NCI-H446 (cell line): ENCODE measurements around the gene ACTR3C.
"Not testable (repeated sequence)": the region's sequence is repeated elsewhere in the genome, so short reads cannot be mapped to it uniquely, and the experiment has no call there.

Source experiments
- DNase-seq, 2 experiments: peaks; one replicate each; lab custom pipeline; 2025; lab: John Stamatoyannopoulos, UW

The ACTR3C gene

GRCh38 chr7:150283111-150283510, 40.2 kb downstream of the ACTR3C start:
- DNase-seq, result not testable (repeated sequence)

GRCh38 chr7:150281681-150282403, 41.5 kb downstream of the ACTR3C start:
- peak in 1 of 2 experiments; percentile 40 for DNase-seq

- not testable (repeated sequence) for DNase-seq
Observed at GRCh38 chr7:150278383-150278782, 45.0 kb downstream of the ACTR3C start.

DNA sequence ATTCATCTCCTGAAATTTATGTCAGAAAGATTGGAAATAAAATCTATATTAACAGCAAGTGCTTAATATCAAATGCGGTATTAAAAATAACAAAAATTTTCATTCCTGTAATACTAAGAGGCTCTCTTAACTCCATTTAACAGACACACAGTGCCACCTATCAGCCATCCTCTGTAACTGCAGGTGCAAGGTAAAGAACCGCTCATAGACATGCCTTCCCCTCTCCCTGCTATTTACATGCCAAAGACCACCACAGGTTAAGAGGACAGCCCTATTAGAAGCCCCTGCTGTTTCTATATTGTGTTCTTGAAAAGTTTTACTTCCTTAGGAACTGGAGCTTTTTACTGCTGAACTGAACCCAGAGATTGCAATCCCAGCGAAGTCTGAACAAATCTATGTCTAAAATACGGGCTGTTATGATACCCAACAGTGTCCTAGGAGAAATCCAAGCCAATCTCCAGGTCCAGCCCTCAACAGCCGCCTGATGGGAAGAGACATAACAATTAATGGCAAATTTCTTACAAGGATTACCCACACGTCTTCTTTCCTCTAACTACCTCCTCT, 47.1 kb downstream of the ACTR3C start:
- DNase-seq, result peak in 1 of 2 experiments; percentile 57

DNA sequence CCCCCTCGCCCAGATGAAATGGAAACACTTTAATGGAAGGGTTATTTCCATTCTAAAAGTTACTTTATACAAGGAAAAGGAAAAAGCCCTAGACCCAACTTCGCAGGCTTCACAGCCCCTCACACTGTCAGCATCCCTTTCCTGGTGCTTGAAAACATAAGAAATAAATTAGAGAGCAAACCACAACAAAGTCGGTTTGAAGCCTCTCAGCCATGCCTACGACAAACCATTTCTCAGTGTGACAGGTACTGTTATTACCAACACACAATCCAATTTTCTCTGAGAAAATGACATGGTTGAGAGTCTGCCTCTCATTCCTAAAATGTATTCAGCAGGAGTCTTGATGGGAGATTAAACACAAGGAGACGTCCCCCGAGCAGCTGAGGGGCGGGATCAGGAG, 51.4 kb downstream of the ACTR3C start:
- DNase-seq, result not testable (repeated sequence)

DNA sequence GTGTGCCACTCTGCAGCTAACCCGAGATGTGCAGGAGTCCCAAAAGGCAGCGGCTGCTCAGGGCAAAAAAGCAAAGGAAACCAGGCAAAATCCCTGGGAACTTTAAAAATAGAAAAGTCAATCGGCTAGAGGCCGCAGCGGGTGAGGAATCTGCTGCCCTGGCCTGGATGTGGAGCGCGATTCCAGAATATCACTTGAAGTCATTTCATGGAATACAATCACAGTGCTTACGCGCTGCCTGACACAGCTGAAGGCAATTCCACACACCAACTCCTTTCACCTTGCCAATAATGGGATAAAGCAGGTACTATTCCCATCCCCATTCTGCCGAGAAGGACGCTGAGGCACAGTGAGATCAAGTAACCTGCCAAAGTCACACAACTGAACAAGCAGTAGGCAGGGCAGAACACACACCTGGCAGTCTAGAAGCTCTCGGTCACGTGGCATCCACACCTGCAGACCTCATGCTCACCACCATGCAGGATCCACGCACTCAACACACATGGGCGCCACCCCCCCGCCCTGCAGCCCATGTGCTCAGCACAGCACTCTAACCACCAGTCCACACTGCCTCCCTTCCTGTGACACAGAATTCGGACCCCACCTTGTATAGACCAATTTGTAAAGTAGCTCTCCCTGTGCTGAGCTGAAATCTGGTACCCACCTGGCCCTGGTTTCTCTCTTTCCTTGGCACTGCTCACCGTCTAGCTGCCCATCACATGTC, 53.1 kb downstream of the ACTR3C start:
- DNase-seq, result not testable (repeated sequence)

DNA sequence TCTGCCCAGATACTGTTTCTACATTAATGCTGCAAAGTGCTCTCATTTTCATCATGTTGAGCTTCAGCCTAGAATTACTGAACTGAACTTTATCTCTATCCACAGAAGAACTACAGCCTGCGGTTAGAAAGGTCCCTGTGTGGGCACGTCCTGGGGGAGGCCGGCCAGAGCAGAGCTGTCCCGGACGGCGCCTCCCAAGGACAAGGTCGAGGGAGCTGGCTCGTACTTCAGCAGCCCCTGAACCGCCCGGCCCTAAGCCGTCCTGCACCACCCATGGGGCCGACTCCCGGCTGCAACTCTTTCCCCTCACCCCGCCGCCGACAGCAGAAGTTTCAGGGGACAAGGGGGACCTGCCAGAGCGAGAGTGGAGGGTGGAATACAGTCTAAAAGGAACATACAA, 54.5 kb downstream of the ACTR3C start:
- DNase-seq, result not testable (repeated sequence)

DNA sequence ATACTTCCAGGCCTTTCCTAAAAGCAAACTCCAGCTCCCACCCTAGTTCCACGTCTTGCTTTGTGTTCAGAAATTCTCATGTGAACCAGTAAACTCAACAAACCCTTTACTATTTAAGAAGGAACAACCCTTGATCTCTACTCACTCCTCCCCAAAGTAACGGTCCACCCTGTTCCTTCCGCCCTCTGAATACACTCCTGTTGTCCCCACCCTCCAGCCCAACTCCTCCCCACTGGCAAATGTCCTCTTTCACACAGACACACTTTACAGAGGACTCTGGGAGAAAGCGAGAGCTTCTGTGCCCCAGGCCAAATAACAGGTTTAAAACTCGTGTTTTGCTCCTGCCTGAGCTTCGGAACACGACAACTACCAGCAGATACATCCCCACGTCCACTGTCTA, 55.1 kb downstream of the ACTR3C start:
- DNase-seq, result not testable (repeated sequence)

GRCh38 chr7:150266953-150267665, 56.2 kb downstream of the ACTR3C start:
- not testable (repeated sequence) for DNase-seq

DNA sequence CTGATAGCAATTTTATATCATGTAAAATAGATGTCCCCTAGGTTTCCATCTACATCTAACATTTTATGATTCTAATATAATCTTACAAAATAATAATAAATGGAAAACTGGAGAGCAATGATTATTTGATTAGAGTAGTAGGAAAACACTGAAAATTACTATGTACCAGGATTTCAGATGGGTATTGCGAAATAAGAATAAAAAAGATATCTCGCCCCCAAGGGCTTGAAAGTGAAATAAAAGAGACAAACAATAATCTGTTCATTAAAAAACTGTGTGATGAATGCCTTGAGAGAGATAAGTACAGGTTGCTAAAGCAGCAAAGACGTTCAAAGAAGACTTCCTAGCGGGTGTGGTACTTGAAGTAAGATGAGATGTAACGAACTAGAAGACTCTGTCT, 60.7 kb downstream of the ACTR3C start:
- DNase-seq, result not testable (repeated sequence)

GRCh38 chr7:150247745-150248144, 75.6 kb downstream of the ACTR3C start:
- DNase-seq, result not testable (repeated sequence)

DNA sequence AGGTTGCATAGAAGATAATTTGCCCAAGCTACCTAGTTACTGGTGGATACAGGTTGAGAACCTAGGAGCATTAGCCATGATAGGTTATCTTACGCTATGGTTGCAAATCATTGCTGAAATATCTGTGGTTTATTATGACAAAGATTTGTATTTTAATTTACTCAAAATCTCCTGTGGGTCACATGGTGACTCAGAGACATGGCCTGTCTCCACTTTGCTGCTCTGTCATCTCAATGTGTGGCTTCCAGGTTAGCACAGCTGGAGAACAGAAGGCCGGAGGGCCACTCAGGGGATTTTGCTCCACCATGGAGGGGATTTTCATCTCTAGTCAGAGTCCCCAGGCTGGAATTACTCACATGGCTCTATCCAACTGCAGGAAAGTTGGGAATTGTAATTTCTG, 78.1 kb downstream of the ACTR3C start:
- DNase-seq, result not testable (repeated sequence)

DNA sequence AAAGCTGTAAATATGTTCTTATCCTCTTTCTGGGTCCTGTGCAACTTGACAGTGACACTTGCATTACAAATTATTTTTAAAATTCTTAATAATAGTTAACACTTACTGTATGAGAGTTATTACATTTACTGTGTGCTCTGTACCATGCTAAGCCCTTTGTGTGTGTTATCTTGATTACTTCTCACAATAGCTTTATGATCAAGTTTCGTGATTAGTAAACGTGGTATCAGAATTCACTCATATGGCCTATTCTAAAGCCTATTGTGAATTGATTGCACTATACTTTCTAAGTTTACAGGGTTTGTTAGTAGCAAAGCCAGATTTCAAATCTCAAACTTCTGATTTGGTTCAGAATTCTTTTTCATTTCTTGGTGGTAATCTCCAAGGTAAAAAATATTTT, 80.4 kb downstream of the ACTR3C start:
- not testable (repeated sequence) for DNase-seq

GRCh38 chr7:150225444-150225843, 97.9 kb downstream of the ACTR3C start:
- not testable (repeated sequence) for DNase-seq

DNA sequence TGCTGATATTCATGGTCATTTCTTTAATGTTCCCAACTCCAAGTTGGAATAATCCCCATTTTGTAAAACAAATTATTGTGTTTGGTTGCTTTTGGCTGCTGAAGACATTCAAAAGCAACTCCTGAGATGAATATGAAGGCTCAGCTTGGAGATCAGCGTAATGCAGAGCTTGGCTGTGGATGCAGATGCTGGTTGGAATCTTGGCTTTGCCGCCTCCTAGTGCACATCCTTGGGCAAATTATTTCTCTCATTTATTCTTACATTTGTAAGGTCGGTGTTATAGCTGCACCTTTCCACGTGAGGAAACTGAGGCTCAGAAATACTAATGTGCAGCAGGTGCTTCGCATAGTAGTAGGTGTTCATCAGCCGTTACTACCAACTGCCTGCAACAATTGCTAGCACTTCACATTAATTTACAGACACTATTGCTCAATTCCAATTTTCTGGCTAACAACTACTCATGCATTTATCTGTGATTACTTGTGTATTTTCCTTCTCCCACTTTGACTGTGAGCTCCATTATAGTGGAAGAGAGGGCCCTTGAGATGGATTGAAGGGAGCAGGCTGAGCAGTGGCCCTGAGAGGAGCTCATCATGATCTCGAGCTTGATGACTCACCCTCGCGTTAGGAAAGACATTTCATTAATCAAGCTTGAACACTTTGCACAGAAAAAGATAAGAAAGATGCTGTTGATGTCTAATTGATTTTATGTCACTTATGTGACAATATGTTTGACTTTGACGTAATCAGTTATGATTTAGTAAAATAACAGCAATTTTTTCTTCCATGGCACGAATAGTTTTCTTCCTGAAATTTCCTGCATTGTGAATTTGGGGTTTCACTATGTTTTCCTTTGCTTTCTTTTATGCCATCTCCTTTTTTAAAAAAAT, 101.0 kb downstream of the ACTR3C start:
- DNase-seq, result peak; percentile 7 to 65

DNA sequence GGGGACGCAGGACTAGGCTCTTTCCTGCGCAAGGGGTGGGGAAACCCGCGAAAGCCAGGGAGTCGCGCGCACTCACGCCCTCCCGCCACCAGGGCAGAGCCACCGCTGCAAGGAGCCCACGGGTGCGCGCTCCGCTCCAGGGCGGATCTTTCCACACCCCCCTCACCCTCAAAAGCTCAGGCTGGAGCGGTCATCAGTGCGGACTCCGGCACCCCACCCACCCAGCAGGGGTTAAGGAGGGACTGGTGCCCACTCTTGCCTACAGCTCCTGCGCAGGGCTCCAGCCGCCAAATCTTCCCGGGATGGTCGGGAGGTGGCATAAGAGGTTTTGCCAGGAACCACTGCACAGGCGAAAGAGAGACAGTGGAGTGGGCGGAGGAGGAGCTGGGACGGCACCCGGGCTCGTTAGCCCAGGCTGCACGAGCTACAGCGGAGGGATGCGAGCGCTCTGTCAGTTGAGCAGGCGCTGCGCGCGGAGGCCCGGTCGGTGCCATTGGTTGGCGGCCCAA, 102.6 kb downstream of the ACTR3C start:
- peak; percentile 13 to 61 for DNase-seq

DNA sequence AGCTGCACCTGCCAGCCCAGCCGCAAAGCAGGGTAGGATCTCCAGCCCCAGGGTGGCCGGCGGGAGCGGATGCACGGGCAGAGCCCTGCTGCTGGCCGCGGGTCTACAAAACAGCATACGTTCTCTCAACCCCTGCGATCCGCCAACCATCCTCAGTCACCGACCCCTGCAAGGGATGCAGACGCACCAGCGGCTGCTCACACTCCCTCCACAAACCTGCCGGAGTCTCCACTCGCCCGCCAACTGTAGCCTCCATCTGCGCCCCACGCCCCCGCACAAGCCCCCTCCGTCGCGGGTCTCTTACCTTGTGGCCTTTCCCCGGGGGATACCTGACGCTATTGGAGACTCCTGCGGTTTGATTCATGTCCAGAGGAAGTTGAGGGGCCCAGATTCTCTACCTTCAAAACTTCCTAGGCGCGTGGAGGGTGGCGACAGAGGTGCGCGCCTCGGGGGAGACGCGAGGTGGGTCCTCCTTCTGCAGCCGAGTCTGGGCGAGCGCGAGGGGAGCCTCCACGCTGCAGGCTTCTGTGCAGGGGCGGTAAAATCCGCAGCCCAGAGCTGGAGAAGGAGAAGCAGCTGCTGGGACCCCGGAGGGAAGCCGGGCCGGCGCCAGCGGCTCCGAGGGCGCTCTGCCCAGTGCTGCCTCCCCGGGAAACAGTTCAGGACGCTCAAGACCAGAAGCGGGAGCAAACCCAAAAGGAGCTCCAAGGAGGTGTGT, 103.2 kb downstream of the ACTR3C start:
- peak in 1 of 2 experiments; percentile 9 for DNase-seq

- DNase-seq, result not testable (repeated sequence)
Observed at GRCh38 chr7:150206848-150207247, 116.5 kb downstream of the ACTR3C start.

GRCh38 chr7:150205866-150206265, 117.5 kb downstream of the ACTR3C start:
- DNase-seq, result not testable (repeated sequence)

DNA sequence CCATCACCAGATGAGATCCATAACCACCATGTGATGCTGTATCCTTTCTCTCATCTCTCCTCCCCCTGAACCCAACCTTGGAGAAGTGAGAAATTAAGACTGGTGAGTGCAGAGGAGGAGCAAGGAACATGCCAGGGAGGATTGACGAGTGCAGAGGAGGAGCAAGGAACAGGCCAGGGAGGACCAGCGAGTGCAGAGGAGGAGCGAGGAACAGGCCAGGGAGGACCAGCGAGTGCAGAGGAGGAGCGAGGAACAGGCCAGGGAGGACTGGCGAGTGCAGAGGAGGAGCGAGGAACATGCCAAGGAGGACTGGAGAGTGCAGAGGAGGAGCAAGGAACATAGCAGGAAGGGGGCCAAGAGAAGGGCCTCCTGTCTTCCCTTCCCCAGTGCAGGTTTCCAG, 118.8 kb downstream of the ACTR3C start:
- not testable (repeated sequence) for DNase-seq
